RWPE1 (cell line): Measurements from ENCODE around the gene CNDP2.
A peak's percentile ranks its signal among the peaks of the same experiment; 100 is the strongest.

ENCODE experiments used
- CTCF ChIA-PET: fragments of 350-600 bp; sonication (Branson Sonifier 250); formaldehyde crosslinking; extraction: SDS; loops from one replicate; lab custom pipeline; 2021; lab: Yijun Ruan, JAX
- POLR2A ChIA-PET: fragments of 400-600 bp; formaldehyde crosslinking; extraction: SDS; loops from one replicate; lab custom pipeline; 2020; ENCODE audit warnings: antibody characterized with exemption; ENCODE audit not compliant: low non-redundant PET; lab: Yijun Ruan, JAX
- DNase-seq: peaks from one replicate; pipeline ENCODE4 v3.0.0; 2012; ENCODE audit warnings: low spot score
- H3K27ac ChIP-seq: fragments of 450-650 bp; 2 replicates; pipeline ENCODE4 v1.5.1; 2017
- TF ChIP-seq, protein P1 (sequence below): fragments of 450-650 bp; conservative IDR thresholded peaks from 2 replicates; pipeline ENCODE4 v1.5.1; 2017; ENCODE audit warnings: low read depth, mild to moderate bottlenecking

The CNDP2 gene

DNA sequence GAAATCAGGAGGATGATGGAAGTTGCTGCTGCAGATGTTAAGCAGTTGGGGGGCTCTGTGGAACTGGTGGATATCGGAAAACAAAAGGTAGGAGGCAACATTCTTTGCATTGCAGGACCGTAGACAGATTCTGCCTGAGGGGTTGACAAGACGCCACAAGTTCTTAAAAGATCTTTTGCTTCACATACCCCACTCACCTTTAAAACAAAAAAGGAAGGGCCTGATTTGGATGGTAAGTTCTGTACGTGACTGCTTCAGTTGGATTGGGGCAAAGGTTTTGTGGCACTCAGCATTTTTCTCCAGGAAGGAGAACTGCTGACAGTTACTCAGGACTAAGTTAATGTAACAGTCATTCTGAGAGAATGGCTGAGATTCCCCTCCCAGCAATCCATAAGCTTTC lies 5.2 kb downstream of the CNDP2 start:
- peak overlapping the region; percentile 81 for H3K27ac ChIP-seq
- TF ChIP-seq, protein P1, sequence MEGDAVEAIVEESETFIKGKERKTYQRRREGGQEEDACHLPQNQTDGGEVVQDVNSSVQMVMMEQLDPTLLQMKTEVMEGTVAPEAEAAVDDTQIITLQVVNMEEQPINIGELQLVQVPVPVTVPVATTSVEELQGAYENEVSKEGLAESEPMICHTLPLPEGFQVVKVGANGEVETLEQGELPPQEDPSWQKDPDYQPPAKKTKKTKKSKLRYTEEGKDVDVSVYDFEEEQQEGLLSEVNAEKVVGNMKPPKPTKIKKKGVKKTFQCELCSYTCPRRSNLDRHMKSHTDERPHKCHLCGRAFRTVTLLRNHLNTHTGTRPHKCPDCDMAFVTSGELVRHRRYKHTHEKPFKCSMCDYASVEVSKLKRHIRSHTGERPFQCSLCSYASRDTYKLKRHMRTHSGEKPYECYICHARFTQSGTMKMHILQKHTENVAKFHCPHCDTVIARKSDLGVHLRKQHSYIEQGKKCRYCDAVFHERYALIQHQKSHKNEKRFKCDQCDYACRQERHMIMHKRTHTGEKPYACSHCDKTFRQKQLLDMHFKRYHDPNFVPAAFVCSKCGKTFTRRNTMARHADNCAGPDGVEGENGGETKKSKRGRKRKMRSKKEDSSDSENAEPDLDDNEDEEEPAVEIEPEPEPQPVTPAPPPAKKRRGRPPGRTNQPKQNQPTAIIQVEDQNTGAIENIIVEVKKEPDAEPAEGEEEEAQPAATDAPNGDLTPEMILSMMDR: no peak
- CTCF ChIA-PET: no interaction called here
- peak; percentile 49 for DNase-seq
- POLR2A ChIA-PET: no interaction called here

DNA sequence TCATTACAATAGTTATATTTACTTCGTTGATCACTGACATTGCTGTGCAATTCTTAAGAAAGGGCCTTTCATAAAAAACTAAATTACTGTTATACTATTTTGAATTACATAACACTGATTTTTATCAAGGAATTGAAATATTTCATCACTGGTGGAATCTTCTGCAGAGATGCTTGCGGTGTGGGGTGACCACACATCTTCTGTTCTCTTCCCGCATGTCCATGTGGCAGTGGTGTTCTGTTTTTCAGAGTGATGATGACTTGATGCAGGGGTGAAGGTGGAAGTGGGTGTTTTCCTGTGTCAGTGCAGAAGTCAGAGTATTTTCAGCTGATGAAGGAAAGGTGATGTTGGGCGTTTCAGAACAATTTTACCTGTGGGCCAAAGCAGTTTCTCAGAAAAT lies 7.0 kb downstream of the CNDP2 start:
- ChIA-PET POLR2A (no interaction called here), CTCF (no interaction called here)
- TF ChIP-seq, protein P1: no peak
- DNase-seq: no peak
- H3K27ac ChIP-seq: no peak overlapping the region

DNA sequence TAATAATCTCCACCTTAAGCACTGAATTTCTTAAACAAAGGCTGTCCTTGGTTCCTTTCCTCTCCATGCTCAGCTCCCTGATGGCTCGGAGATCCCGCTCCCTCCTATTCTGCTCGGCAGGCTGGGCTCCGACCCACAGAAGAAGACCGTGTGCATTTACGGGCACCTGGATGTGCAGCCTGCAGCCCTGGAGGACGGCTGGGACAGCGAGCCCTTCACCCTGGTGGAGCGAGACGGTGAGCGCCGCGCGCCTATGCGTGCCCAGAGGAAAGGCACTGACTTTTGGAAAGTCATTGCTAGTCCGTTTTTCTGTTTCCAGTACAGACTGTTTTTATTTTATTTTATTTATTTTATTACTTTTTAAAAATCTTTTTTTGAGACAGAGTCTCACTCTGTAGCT lies 9.6 kb downstream of the CNDP2 start:
- DNase-seq: no peak
- TF ChIP-seq, protein P1: no peak
- ChIA-PET POLR2A (no interaction called here), CTCF (no interaction called here)
- no peak overlapping the region for H3K27ac ChIP-seq

DNA sequence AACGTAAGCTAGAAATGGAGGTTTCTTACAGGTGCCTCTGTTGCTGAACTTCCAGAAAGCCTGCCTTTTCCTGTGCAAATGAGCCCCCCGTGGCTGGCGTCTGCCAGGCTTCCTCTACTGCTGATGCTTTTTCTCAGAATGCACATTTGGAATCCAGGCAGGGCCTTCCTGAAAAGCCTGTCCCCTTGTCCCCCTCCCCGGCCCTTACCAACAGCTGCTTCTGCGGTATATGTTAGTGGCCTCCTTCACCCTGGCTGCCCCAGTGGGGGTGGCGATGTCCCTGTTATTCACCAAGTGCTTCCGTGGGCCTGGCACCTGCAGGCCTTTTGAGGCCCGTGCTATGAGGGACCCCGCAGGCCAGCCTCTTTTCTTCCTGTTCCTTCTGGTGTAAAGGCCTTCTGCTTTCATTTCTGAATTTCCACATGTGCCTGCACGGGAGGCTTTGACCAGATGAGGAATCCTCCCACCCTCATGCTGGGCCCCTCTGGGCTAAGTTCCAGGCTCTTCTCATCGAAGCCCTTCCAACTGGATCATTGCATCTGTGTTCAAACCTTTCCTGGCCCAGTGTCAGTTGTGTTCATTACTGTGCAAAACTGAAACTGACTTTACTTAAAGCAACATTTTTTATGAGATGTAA lies 10.4 kb downstream of the CNDP2 start:
- DNase-seq: no peak
- POLR2A ChIA-PET: no interaction called here
- H3K27ac ChIP-seq: no peak overlapping the region
- CTCF ChIA-PET: no interaction called here
- TF ChIP-seq, protein P1: no peak

DNA sequence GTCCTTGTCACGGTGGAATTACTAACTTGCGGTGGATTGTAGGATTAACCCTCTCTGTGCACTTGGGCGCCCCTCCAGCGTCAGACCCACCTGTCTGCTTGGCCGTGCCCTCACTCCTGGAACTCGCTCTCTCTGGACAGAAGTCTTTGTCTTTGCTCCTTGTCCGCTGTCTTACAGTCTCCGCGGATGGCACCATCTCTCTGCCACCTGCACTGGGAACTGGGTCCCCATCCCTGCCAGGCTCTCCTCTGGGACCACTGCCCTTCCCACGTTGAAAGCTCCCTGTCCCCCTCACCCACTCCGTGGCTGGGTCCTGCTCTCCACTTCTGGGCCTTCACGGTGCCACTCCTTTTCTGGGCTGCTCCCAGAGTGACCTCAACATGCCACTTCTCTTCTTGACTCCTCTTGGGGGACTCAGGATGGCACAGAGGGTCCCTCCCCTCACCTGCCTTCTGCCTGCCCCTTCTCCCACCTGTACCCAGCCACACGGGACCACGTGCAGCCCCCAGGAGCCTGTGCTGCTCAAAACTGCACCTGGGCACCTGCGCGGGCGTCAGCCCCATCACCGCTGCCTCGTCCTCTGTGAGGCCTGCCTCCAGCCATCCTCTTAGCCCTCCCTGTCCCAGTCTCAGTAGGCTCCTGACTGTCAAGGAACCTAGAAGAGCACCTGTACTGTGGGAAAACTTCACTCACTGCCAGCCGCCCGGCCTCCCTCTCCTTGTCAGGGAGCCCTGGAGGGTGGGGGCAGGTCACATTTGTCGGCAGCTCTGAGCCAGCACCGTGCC lies 11.1 kb downstream of the CNDP2 start:
- CTCF ChIA-PET: interaction anchor here (1.1 kb wide), 1 partner anchor 44 kb away, joined by 3 read pairs; no protein-coding TSS in a partner anchor
- TF ChIP-seq, protein P1: no peak
- POLR2A ChIA-PET: no interaction called here
- no peak for DNase-seq
- 0 out of 2 replicates have a peak overlapping the region, but pooled peaks have one; percentile 21 for H3K27ac ChIP-seq

DNA sequence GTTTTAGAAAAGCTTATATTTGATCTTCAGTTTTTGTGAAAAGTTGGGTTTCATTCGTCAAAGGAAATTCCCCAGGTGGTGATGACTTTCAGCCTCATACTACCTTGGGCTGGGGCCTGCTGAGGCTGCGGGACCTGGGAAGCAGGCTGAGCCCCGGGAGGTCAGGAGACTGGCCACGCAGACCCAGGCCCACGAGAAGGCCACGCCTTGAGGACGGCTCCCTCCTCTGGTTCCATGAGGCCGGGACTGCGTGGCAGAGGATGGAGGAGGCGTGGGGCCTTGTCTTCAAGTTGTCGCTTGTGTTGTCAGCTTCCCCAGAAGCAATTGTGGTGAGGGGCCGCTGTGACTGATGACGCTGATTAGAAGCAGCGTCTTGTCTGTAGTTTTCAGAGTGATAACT lies 11.8 kb downstream of the CNDP2 start:
- ChIA-PET POLR2A (no interaction called here), CTCF (interaction anchor here (1.1 kb wide), 1 partner anchor 44 kb away, joined by 3 read pairs; no protein-coding TSS in a partner anchor)
- TF ChIP-seq, protein P1: no peak
- DNase-seq: no peak
- H3K27ac ChIP-seq: 0 out of 2 replicates have a peak overlapping the region, but pooled peaks have one; percentile 21
